ENCODE data around the gene SPDEF. TPM values are rescaled to one million over a fixed set of nuclear protein-coding genes. Genes with fewer than 3 reads are reported as not detected.

The SPDEF gene
- total and polyA plus RNA-seq, 2 of the 13 experiments (the other 11 are each of a cell fraction or from before 2014, with no cell fraction given) = not detected

DNA sequence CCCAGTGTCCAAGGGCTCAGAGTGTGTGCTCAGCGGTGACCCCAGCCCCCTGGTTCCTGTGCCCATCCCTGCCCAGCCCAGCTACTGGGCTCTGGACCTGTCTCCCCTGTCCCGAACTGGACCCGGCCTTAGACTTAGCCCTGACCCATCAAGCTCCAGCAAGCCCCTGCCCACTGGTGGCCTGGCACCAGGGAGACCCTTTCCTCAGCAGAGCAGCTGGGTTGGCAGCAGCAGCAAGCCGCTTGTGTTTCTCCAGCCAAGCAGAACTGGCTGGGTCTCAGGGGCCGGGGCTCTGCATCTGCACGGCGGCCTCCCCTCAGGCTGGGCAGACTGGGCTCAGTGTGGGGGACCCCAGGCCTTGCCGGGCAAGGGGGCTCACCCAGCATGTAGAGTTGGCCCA, 801 bp downstream of the SPDEF start:
- Histone ChIP-seq H3K4me1 (ENCODE audit: insufficient read depth, low read length) (peaks cover 22% of the 10 kb centered on the region), H3K9ac (ENCODE audit: insufficient read depth, low read depth, low read length) (no peak overlapping the region), H3K27me3 (ENCODE audit: control insufficient read depth in 1 of 2, insufficient read depth in 2 of 2, low read length in 2 of 2) (peaks cover 29 to 70% of the 10 kb centered on the region in 2 experiments), H3K27ac (ENCODE audit: extremely low read length, insufficient read depth, low read length) (no peak overlapping the region), H4K20me1 (ENCODE audit: insufficient read depth, low read length) (no peaks in the 10 kb centered on the region), H3K4me2 (ENCODE audit: low read depth, low read length) (no peak overlapping the region), H2AFZ (ENCODE audit: low read length) (no peak overlapping the region), H3K79me2 (ENCODE audit: insufficient read depth, low read length) (no peaks in the 10 kb centered on the region), H3K4me3 (replicated peaks in 1 of 3; ENCODE audit: insufficient read depth in 1 of 3, low read depth in 2 of 3, low read length in 3 of 3) (no peak overlapping the region), H3K9me3 (ENCODE audit: low read length) (no peaks in the 10 kb centered on the region), H3K36me3 (replicated peaks in 1 of 2; ENCODE audit: control insufficient read depth in 1 of 2, insufficient read depth in 2 of 2, low read length in 2 of 2) (no peaks in the 10 kb centered on the region)
- DNase-seq (ENCODE audit: low spot score) (no peak), FAIRE-seq (no peak), ATAC-seq (no peak)
- no TSS peak for BruUV-seq (replicated peaks)
- in situ Hi-C loops (cut with HindIII; ENCODE audit: extremely low pct_ligation_motif_present, low pct_unique_long_range_greater_than_20kb) (no loop called here), intact Hi-C loops (cut with micrococcal nuclease; ENCODE audit: unreplicated experiment) (no loop called here)
- 35% methylated on average over 7 of the region's 8 CpGs for WGBS (ENCODE audit: low lambda C conversion rate)
- TF ChIP-seq ZNF468 (CRISPR knock-in tag; IDR thresholded peaks at IDR 0.05) (no peak), RELA (CRISPR knock-in tag; IDR thresholded peaks at IDR 0.05) (no peak), NR2F6 (IDR thresholded peaks at IDR 0.05) (no peak), NR2F6 (CRISPR knock-in tag; IDR thresholded peaks at IDR 0.05) (no peak), ZNF644 (CRISPR knock-in tag; IDR thresholded peaks at IDR 0.05; ENCODE audit: low read depth) (no peak), ZNF768 (CRISPR knock-in tag; IDR thresholded peaks at IDR 0.05) (peak; percentile 2; the same call in 1 of the 2 replicates), ZKSCAN1 (IDR thresholded peaks at IDR 0.05; ENCODE audit: low read length) (no peak), SUZ12 (IDR thresholded peaks at IDR 0.05; ENCODE audit: low read depth, low read length) (no peak)
- ChIA-PET POLR2A (no interaction called here), CTCF (ENCODE audit: low intra/inter-chr PET ratio, low total read pairs) (no interaction called here)

DNA sequence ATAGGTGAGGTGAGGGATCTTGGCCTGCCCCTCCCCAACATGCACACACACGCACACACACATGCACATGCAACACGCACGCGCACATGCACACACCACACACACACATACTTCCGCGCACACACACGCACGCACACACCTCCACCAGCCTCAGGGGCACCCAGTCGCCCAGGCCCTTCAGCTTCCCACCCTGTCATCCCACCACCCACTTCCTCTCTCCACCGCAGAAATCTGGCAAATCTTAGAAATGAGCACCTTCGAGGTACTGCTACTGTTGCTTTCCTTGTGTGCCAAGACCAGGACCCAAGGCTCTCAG, 1.2 kb downstream of the SPDEF start:
- in situ Hi-C loops (cut with HindIII; ENCODE audit: extremely low pct_ligation_motif_present, low pct_unique_long_range_greater_than_20kb) = no loop called here
- no peaks in the 10 kb centered on the region for H3K36me3 ChIP-seq (replicated peaks in 1 of 2; ENCODE audit: control insufficient read depth in 1 of 2, insufficient read depth in 2 of 2, low read length in 2 of 2)
- DNase-seq (ENCODE audit: low spot score) (no peak), FAIRE-seq (no peak), ATAC-seq (no peak)
- BruUV-seq (replicated peaks) = no TSS peak
- H3K9ac ChIP-seq (ENCODE audit: insufficient read depth, low read depth, low read length) = no peak overlapping the region
- no peak overlapping the region for H2AFZ ChIP-seq (ENCODE audit: low read length)
- H3K4me2 ChIP-seq (ENCODE audit: low read depth, low read length) = no peak overlapping the region
- ChIA-PET POLR2A (no interaction called here), CTCF (ENCODE audit: low intra/inter-chr PET ratio, low total read pairs) (no interaction called here)
- no peak overlapping the region for H3K4me3 ChIP-seq (replicated peaks in 1 of 3; ENCODE audit: insufficient read depth in 1 of 3, low read depth in 2 of 3, low read length in 3 of 3)
- H3K27ac ChIP-seq (ENCODE audit: extremely low read length, insufficient read depth, low read length) = no peak overlapping the region
- 73% methylated on average over 11 of the region's 11 CpGs for WGBS (ENCODE audit: low lambda C conversion rate)
- H3K27me3 ChIP-seq (ENCODE audit: control insufficient read depth in 1 of 2, insufficient read depth in 2 of 2, low read length in 2 of 2) = peaks cover 32 to 74% of the 10 kb centered on the region in 2 experiments
- H4K20me1 ChIP-seq (ENCODE audit: insufficient read depth, low read length) = no peaks in the 10 kb centered on the region
- TF ChIP-seq MTA1 (CRISPR knock-in tag; IDR thresholded peaks at IDR 0.05; ENCODE audit: borderline replicate concordance) = 0 out of 2 replicates have a peak, but pooled peaks have one; percentile 15
- no peak for TF ChIP-seq KLF15 (CRISPR knock-in tag; IDR thresholded peaks at IDR 0.05; ENCODE audit: borderline replicate concordance)
- H3K4me1 ChIP-seq (ENCODE audit: insufficient read depth, low read length) = peaks cover 18% of the 10 kb centered on the region
- H3K9me3 ChIP-seq (ENCODE audit: low read length) = no peaks in the 10 kb centered on the region
- H3K79me2 ChIP-seq (ENCODE audit: insufficient read depth, low read length) = no peaks in the 10 kb centered on the region
- intact Hi-C loops (cut with micrococcal nuclease; ENCODE audit: unreplicated experiment) = no loop called here

All from HepG2 (cell line).